HEK293T (cell line): ENCODE data around the gene PHF1.

Experiments
- ARNT ChIP-seq: fragments of 450-650 bp; IDR thresholded peaks from 2 replicates; pipeline ENCODE4 v1.6.1; 2017; ENCODE audit warnings: mild to moderate bottlenecking
- ELF4 ChIP-seq: fragments of 450-650 bp; IDR thresholded peaks from 2 replicates; pipeline ENCODE4 v1.6.1; 2017; ENCODE audit warnings: antibody characterized with exemption
- FOXK2 ChIP-seq: fragments of 450-650 bp; IDR thresholded peaks from 2 replicates; pipeline ENCODE4 v1.6.1; 2016; ENCODE audit warnings: mild to moderate bottlenecking
- FOXM1 ChIP-seq: fragments of 450-650 bp; IDR thresholded peaks from 2 replicates; pipeline ENCODE4 v1.6.1; 2017; ENCODE audit warnings: mild to moderate bottlenecking, borderline replicate concordance
- HDGF ChIP-seq: fragments of 450-650 bp; IDR thresholded peaks from 2 replicates; pipeline ENCODE4 v1.6.1; 2017; ENCODE audit warnings: antibody characterized with exemption, borderline replicate concordance
- LEF1 ChIP-seq: fragments of 450-650 bp; IDR thresholded peaks from 2 replicates; pipeline ENCODE4 v1.6.1; 2017; ENCODE audit warnings: mild to moderate bottlenecking, borderline replicate concordance
- NFRKB ChIP-seq: fragments of 450-650 bp; IDR thresholded peaks from 2 replicates; pipeline ENCODE4 v1.6.1; 2016; ENCODE audit warnings: mild to moderate bottlenecking, moderate library complexity
- SP1 ChIP-seq: fragments of 450-650 bp; IDR thresholded peaks from 2 replicates; pipeline ENCODE4 v1.6.1; 2017
- SUZ12 ChIP-seq: fragments of 450-650 bp; IDR thresholded peaks from 2 replicates; pipeline ENCODE4 v1.6.1; 2016; ENCODE audit warnings: mild to moderate bottlenecking
- ZNF384 ChIP-seq: fragments of 450-650 bp; IDR thresholded peaks from 2 replicates; pipeline ENCODE4 v1.6.1; 2016
- TF ChIP-seq, protein P1 (sequence below): fragments of 450-650 bp; IDR thresholded peaks from 2 replicates; pipeline ENCODE4 v1.6.1; 2016

DNA sequence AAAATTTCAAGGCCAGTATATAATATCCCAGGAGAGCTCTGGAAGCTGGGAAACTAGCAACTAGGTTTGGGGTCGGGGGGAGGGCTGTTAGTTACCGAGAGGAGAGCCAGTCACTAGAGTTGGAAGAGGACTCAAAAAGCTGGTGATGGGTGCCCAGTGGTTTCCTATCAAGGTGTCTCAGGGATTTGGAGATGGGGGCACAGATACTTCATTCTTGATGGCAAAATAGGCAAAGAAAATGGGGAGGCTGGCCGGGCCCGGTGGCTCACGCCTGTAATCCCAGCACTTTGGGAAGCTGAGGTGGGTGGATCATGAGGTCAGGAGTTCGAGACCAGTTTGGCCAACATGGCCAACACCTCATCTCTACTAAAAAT, 805 bp downstream of the PHF1 start:
- no peak for TF ChIP-seq LEF1
- no peak for TF ChIP-seq NFRKB
- TF ChIP-seq ZNF384 = no peak
- no peak for TF ChIP-seq ELF4
- TF ChIP-seq SUZ12 = no peak
- no peak for TF ChIP-seq HDGF
- TF ChIP-seq, protein P1, sequence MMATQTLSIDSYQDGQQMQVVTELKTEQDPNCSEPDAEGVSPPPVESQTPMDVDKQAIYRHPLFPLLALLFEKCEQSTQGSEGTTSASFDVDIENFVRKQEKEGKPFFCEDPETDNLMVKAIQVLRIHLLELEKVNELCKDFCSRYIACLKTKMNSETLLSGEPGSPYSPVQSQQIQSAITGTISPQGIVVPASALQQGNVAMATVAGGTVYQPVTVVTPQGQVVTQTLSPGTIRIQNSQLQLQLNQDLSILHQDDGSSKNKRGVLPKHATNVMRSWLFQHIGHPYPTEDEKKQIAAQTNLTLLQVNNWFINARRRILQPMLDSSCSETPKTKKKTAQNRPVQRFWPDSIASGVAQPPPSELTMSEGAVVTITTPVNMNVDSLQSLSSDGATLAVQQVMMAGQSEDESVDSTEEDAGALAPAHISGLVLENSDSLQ = no peak
- TF ChIP-seq FOXK2 = no peak
- no peak for TF ChIP-seq FOXM1
- no peak for TF ChIP-seq SP1
- TF ChIP-seq ARNT = no peak
